ENCODE data around the gene DNAJB13.

The DNAJB13 gene

DNA sequence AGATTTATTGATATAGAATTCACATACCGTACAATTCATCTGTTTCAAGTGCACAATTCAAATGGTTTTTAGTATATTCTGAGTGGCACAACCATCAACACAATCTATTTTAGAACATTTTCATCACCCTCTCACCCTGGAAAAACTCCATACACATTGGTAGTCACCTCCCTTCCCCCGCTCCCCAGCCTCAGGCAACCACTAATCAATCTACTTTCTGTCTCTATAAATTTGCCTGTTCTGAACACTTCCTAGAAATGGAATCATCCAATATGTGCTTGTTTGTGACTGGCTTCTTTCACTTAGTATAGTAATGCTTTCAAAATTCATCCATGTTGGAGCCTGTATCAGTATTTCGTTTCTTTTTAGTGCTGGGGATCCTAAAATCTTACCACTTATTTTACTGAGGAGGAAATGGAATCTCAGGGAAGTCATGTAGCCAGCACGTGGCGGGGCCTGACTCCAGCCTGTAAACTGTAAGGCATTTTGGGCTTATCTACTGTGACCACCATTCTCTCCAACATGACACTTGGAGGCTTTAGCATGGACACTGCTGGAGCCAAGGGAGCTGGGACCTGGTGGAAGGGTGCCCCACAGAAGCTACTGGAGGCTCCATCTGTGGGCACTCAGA lies 59.0 kb downstream of the DNAJB13 start:
- CTCF ChIA-PET, result interaction anchor here (0.6 to 0.7 kb wide), 2 partner anchors 46 to 52 kb away, joined by 3 read pairs; no protein-coding TSS in a partner anchor
- Histone ChIP-seq H3K27ac (ENCODE audit: extremely low read depth, low read depth, low read length) (no peak overlapping the region), H3K4me1 (ENCODE audit: control insufficient read depth, insufficient read depth, low read length) (no peaks in the 10 kb centered on the region), H3K36me3 (ENCODE audit: control insufficient read depth in 2 of 2, insufficient read depth in 1 of 2, low read length in 2 of 2) (peaks cover 0 to 21% of the 10 kb centered on the region in 2 experiments; a peak in 1 of 3 replicates), H3K9me3 (ENCODE audit: control insufficient read depth, insufficient read depth, low read depth, low read length) (no peaks in the 10 kb centered on the region), H3K4me3 (ENCODE audit: low read depth, low read length) (no peak overlapping the region)
- TF ChIP-seq ZNF664 (tag by site-specific recombination; IDR thresholded peaks at IDR 0.05) (no peak), ZNF555 (tag by site-specific recombination; conservative IDR thresholded peaks at IDR 0.05) (no peak), ZNF133 (tag by site-specific recombination; IDR thresholded peaks at IDR 0.05) (no peak), ZNF48 (tag by site-specific recombination; IDR thresholded peaks at IDR 0.05) (no peak), ZNF654 (tag by site-specific recombination; IDR thresholded peaks at IDR 0.05; ENCODE audit: low read depth) (no peak), ZNF37A (tag by site-specific recombination; IDR thresholded peaks at IDR 0.05) (no peak), ZNF354C (tag by site-specific recombination; IDR thresholded peaks at IDR 0.05; ENCODE audit: borderline replicate concordance, low read depth) (no peak), ZNF596 (tag by site-specific recombination; IDR thresholded peaks at IDR 0.05) (no peak), HOXA7 (CRISPR knock-in tag; IDR thresholded peaks at IDR 0.05; ENCODE audit: borderline replicate concordance) (no peak), ZNF274 (IDR thresholded peaks at IDR 0.05; ENCODE audit: low read length) (no peak), ZNF274 (tag by site-specific recombination; IDR thresholded peaks at IDR 0.05; ENCODE audit: borderline replicate concordance) (no peak)
- POLR2A ChIA-PET, result no interaction called here

- no peaks in the 10 kb centered on the region for H3K4me1 ChIP-seq (ENCODE audit: control insufficient read depth, insufficient read depth, low read length)
- H3K9me3 ChIP-seq (ENCODE audit: control insufficient read depth, insufficient read depth, low read depth, low read length), result no peaks in the 10 kb centered on the region
These were observed 59.8 kb downstream of the DNAJB13 start for GRCh38 chr11:74010306-74011300.

GRCh38 chr11:74011360-74012073 lies 60.7 kb downstream of the DNAJB13 start:
- ChIA-PET CTCF (no interaction called here), POLR2A (no interaction called here)
- Histone ChIP-seq H3K4me1 (ENCODE audit: control insufficient read depth, insufficient read depth, low read length) (no peaks in the 10 kb centered on the region), H3K27ac (ENCODE audit: extremely low read depth, low read depth, low read length) (no peak overlapping the region), H3K36me3 (ENCODE audit: control insufficient read depth in 2 of 2, insufficient read depth in 1 of 2, low read length in 2 of 2) (peaks cover 0 to 23% of the 10 kb centered on the region in 2 experiments; a peak in 1 of 3 replicates), H3K4me3 (ENCODE audit: low read depth, low read length) (no peak overlapping the region), H3K9me3 (ENCODE audit: control insufficient read depth, insufficient read depth, low read depth, low read length) (no peaks in the 10 kb centered on the region)
- 0 out of 2 replicates have a peak, but pooled peaks have one; percentile 8 for TF ChIP-seq ZFHX2 (tag by site-specific recombination; conservative IDR thresholded peaks at IDR 0.05)
- TF ChIP-seq KLF1 (tag by site-specific recombination; IDR thresholded peaks at IDR 0.05), result no peak

More at GRCh38 chr11:74010306-74011300, 59.8 kb downstream of the DNAJB13 start:
- CTCF ChIA-PET, result interaction anchor here (0.7 kb wide), 1 partner anchor 53 kb away, joined by 3 read pairs; no protein-coding TSS in a partner anchor
- no peak overlapping the region for H3K4me3 ChIP-seq (ENCODE audit: low read depth, low read length)
- peak; percentile 61; the same call in 1 of the 2 replicates for TF ChIP-seq WT1 (tag by site-specific recombination; IDR thresholded peaks at IDR 0.05)
- TF ChIP-seq ZNF785 (tag by site-specific recombination; IDR thresholded peaks at IDR 0.05), result no peak
- peaks cover 0 to 17% of the 10 kb centered on the region in 2 experiments; a peak in 1 of 3 replicates for H3K36me3 ChIP-seq (ENCODE audit: control insufficient read depth in 2 of 2, insufficient read depth in 1 of 2, low read length in 2 of 2)
- POLR2A ChIA-PET, result no interaction called here
- no peak overlapping the region for H3K27ac ChIP-seq (ENCODE audit: extremely low read depth, low read depth, low read length)

All from HEK293 (cell line).